GM12872 (cell line): ENCODE data around the gene LMOD3.

ENCODE experiments used
- TF ChIP-seq, protein P1 (sequence below): IDR thresholded peaks from 3 replicates; pipeline ENCODE4 v1.5.1; 2011; ENCODE audit warnings: low read depth, mild to moderate bottlenecking, low read length, moderate library complexity; ENCODE audit not compliant: insufficient read depth

Gene LMOD3

GRCh38 chr3:69105320-69105719, 17.1 kb downstream of the LMOD3 start:
- TF ChIP-seq, protein P1, sequence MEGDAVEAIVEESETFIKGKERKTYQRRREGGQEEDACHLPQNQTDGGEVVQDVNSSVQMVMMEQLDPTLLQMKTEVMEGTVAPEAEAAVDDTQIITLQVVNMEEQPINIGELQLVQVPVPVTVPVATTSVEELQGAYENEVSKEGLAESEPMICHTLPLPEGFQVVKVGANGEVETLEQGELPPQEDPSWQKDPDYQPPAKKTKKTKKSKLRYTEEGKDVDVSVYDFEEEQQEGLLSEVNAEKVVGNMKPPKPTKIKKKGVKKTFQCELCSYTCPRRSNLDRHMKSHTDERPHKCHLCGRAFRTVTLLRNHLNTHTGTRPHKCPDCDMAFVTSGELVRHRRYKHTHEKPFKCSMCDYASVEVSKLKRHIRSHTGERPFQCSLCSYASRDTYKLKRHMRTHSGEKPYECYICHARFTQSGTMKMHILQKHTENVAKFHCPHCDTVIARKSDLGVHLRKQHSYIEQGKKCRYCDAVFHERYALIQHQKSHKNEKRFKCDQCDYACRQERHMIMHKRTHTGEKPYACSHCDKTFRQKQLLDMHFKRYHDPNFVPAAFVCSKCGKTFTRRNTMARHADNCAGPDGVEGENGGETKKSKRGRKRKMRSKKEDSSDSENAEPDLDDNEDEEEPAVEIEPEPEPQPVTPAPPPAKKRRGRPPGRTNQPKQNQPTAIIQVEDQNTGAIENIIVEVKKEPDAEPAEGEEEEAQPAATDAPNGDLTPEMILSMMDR: no peak

- TF ChIP-seq, protein P1: no peak
These were observed 17.8 kb downstream of the LMOD3 start for GRCh38 chr3:69104586-69104985.

- TF ChIP-seq, protein P1: no peak
These were observed 19.3 kb downstream of the LMOD3 start for GRCh38 chr3:69103123-69103522.

DNA sequence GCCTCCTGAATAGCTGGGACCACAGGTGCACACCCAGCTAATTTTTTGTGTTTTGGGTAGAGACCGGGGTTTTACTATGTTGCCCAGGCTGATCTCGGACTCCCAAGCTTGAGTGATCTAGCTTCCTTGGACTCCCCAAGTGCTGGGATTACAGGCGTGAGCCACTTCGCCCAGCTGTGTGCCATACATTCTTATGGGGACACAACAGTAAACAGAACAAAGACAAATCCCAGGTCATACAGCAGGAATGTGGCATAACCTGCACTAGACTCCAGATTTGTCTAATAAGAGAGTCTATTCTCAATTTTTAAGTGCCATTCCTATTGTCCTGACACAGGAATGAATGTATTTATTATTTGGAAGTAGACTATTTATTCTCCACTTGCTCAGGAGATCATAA, 20.0 kb downstream of the LMOD3 start:
- TF ChIP-seq, protein P1: no peak

DNA sequence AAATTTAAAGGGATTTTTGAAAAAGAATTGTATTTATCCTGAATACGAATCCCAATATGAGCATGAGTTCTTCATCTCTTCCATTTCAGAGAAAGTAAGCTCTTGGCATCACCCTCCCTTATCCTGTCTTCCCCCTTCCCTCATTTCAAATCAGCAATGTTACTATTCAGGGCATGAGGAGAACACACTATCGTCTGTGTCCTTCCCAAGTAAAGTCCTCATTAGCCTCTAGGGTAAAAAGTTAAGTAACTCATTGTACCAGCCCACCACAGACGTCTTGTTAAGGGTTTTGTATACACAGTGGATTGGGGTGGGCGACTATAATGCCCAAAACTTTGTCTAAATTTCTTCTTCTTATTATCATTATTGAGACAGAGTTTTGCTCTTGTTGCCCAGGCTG, 22.8 kb downstream of the LMOD3 start:
- TF ChIP-seq, protein P1: no peak

GRCh38 chr3:69097407-69098086, 24.8 kb downstream of the LMOD3 start:
- TF ChIP-seq, protein P1: no peak

- TF ChIP-seq, protein P1: no peak
These were observed 26.1 kb downstream of the LMOD3 start for GRCh38 chr3:69096299-69096698.
